ENCODE data around the gene CHKA. TPM values are rescaled to one million over a fixed set of nuclear protein-coding genes. Genes with fewer than 3 reads are reported as not detected.

Gene CHKA
- total and polyA plus RNA-seq, 9 of the 15 experiments (the other 6 are each of a cell fraction or from before 2014, with no cell fraction given), result 3.6 to 37.0 (median 30.2) TPM

GRCh38 chr11:68074584-68075352 lies 46.4 kb downstream of the CHKA start:
- no peaks in the 10 kb centered on the region for H3K79me2 ChIP-seq (ENCODE audit: control insufficient read depth, insufficient read depth, low read length)
- H4K20me1 ChIP-seq (replicated peaks; ENCODE audit: control insufficient read depth, insufficient read depth, low read length), result no peaks in the 10 kb centered on the region
- H3K4me3 ChIP-seq, result no peak overlapping the region
- peaks cover 76% of the 10 kb centered on the region; the same call in 2 of the 3 replicates for H3K36me3 ChIP-seq (ENCODE audit: control insufficient read depth, insufficient read depth, low read length)
- WGBS (ENCODE audit: insufficient coverage, low coverage, missing lambda C conversion rate), result 83% methylated on average over 10 of the region's 10 CpGs
- in situ Hi-C loops (cut with MboI), result no loop called here
- ChIA-PET CTCF (ENCODE audit: low intra/inter-chr PET ratio) (no interaction called here), POLR2A (no interaction called here)
- H3K9ac ChIP-seq (ENCODE audit: insufficient read depth in 1 of 2, low read depth in 2 of 2, low read length in 2 of 2), result no peak overlapping the region
- BruUV-seq (replicated peaks), result no TSS peak
- DNase-seq (ENCODE audit: extremely low read depth in 1 of 4, low spot score in 3 of 4) (no peak), FAIRE-seq (no peak), ATAC-seq (no peak)
- H3K27ac ChIP-seq (ENCODE audit: extremely low read depth, low read depth, low read length), result no peak overlapping the region
- TF ChIP-seq KAT8 (IDR thresholded peaks at IDR 0.05; ENCODE audit: low read depth) (no peak), CEBPG (CRISPR knock-in tag; IDR thresholded peaks at IDR 0.05) (no peak), CEBPG (tag; conservative IDR thresholded peaks at IDR 0.05 in 1 of 2, IDR thresholded peaks at IDR 0.05 in 1 of 2) (peak in 1 of 2 experiments; percentile 53; a peak in 1 of 4 replicates), CEBPB (tag; IDR thresholded peaks at IDR 0.05) (peak; percentile 67; the same call in 1 of the 2 replicates)
- no peaks in the 10 kb centered on the region for H3K9me1 ChIP-seq (ENCODE audit: control insufficient read depth, insufficient read depth, low read length)
- H3K27me3 ChIP-seq (ENCODE audit: control insufficient read depth in 2 of 2, insufficient read depth in 2 of 2, low read length in 2 of 2), result no peaks in the 10 kb centered on the region
- H3K4me2 ChIP-seq (ENCODE audit: insufficient read depth, low read length), result no peak overlapping the region
- H2AFZ ChIP-seq (ENCODE audit: low read depth, low read length), result no peak overlapping the region
- H3K9me3 ChIP-seq (replicated peaks; ENCODE audit: control insufficient read depth, insufficient read depth, low read depth, low read length), result no peaks in the 10 kb centered on the region
- no peaks in the 10 kb centered on the region for H3K4me1 ChIP-seq (replicated peaks in 1 of 2; ENCODE audit: control insufficient read depth in 2 of 2, insufficient read depth in 2 of 2, low read length in 2 of 2)
- intact Hi-C loops (cut with micrococcal nuclease), result no loop called here
